HepG2 (cell line): Measurements from ENCODE around the gene LINC00237. TPM values are rescaled to one million over a fixed set of nuclear protein-coding genes. Genes with fewer than 3 reads are reported as not detected.

Experiments used
- ATAC-seq: fragments of 200-7000 bp; cut with Tn5 transposase; 3 replicates; pipeline ENCODE4 v1.9.1; 2020; ENCODE audit warnings: mild to moderate bottlenecking, moderate library complexity
- BruUV-seq: library from RNA; stranded (reverse); fragments of 400-500 nt; replicated peaks from 2 replicates; lab custom pipeline; 2021; lab: Mats Ljungman, UMichigan
- CTCF ChIA-PET: fragments of 300-600 bp; formaldehyde crosslinking; extraction: SDS; loops from one replicate; lab custom pipeline; 2021; ENCODE audit warnings: low total read pairs, inconsistent platforms, low intra/inter-chr PET ratio; lab: Yijun Ruan, JAX
- POLR2A ChIA-PET: fragments of 350-600 bp; sonication (Branson Sonifier 250); formaldehyde crosslinking; loops from one replicate; lab custom pipeline; 2020; ENCODE audit warnings: antibody characterized with exemption, inconsistent platforms; lab: Yijun Ruan, JAX
- DNase-seq: peaks from one replicate; pipeline ENCODE4 v3.0.0-alpha.2; 2015; ENCODE audit warnings: low spot score
- FAIRE-seq: peaks from 3 replicates; lab custom pipeline; 2011; peaks lifted over from hg19 to GRCh38; lab: Jason Lieb, UNC
- H2AFZ ChIP-seq: one replicate; pipeline ENCODE4 v1.6.1; 2011; ENCODE audit warnings: low read length, inconsistent platforms
- H3K27ac ChIP-seq: fragments of 300-600 bp; 3 replicates; pipeline ENCODE4 v1.8.0; 2011; ENCODE audit warnings: mixed run types, mild to moderate bottlenecking, mixed read lengths, low read length, inconsistent platforms; ENCODE audit not compliant: insufficient read depth; ENCODE audit errors: extremely low read length
- H3K27me3 ChIP-seq, 2 experiments: fragments of 200-600 bp in 1 of 2; 2 replicates in 1 of 2; 3 replicates in 1 of 2; pipeline versions ENCODE4 v1.6.0 to v1.8.0; 2011; ENCODE audit warnings: low read length in 2 of 2, mild to moderate bottlenecking in 2 of 2, moderate library complexity in 2 of 2, inconsistent platforms in 1 of 2; ENCODE audit not compliant: insufficient read depth in 2 of 2, control insufficient read depth in 1 of 2
- H3K36me3 ChIP-seq, 2 experiments: fragments of 200-600 bp in 1 of 2; replicated peaks in 1 of 2; 2 replicates in 1 of 2; 3 replicates in 1 of 2; pipeline versions ENCODE4 v1.5.1 to v1.8.0; 2011; ENCODE audit warnings: low read length in 2 of 2, inconsistent platforms in 1 of 2; ENCODE audit not compliant: insufficient read depth in 2 of 2, control insufficient read depth in 1 of 2
- H3K4me1 ChIP-seq: 2 replicates; pipeline ENCODE4 v1.5.1; 2012; ENCODE audit warnings: low read length, inconsistent platforms; ENCODE audit not compliant: insufficient read depth
- H3K4me2 ChIP-seq: 2 replicates; pipeline ENCODE4 v1.6.0; 2011; ENCODE audit warnings: low read depth, low read length, inconsistent platforms
- H3K4me3 ChIP-seq, 3 experiments: fragments of 200-600 bp in 1 of 3; sonication (generic), shearing (Covaris generic) in 1 of 3; replicated peaks in 1 of 3; 2 replicates each; pipeline ENCODE4 v1.5.1; 2011 to 2016; ENCODE audit warnings: low read length in 3 of 3, inconsistent platforms in 2 of 3, low read depth in 2 of 3, mild to moderate bottlenecking in 2 of 3, control low read depth in 1 of 3, mixed read lengths in 1 of 3; ENCODE audit not compliant: insufficient read depth in 1 of 3
- H3K79me2 ChIP-seq: one replicate; pipeline ENCODE4 v1.6.1; 2011; ENCODE audit warnings: low read length, inconsistent platforms; ENCODE audit not compliant: insufficient read depth
- H3K9ac ChIP-seq: 2 replicates; pipeline ENCODE4 v1.6.0; 2011; ENCODE audit warnings: mild to moderate bottlenecking, low read depth, low read length, inconsistent platforms; ENCODE audit not compliant: insufficient read depth
- H3K9me3 ChIP-seq: 2 replicates; pipeline ENCODE4 v1.5.1; 2012; ENCODE audit warnings: mild to moderate bottlenecking, low read length
- H4K20me1 ChIP-seq: 2 replicates; pipeline ENCODE4 v1.6.0; 2011; ENCODE audit warnings: inconsistent platforms, mild to moderate bottlenecking, low read length, moderate library complexity; ENCODE audit not compliant: insufficient read depth
- ATF7 ChIP-seq, 2 experiments: fragments of 450-650 bp in 1 of 2; sonication (generic) in 1 of 2; formaldehyde crosslinking in 1 of 2; IDR thresholded peaks; 2 replicates each; pipeline versions ENCODE4 v1.4.0 to v1.6.1; 2016 to 2020; ENCODE audit warnings: antibody characterized with exemption in 1 of 2, mild to moderate bottlenecking in 1 of 2, missing genetic modification reagents in 1 of 2
- NFAT5 ChIP-seq: sonication (generic); formaldehyde crosslinking; IDR thresholded peaks from 2 replicates; pipeline ENCODE4 v1.4.0; 2020; ENCODE audit warnings: missing genetic modification reagents
- NR1H2 ChIP-seq: sonication (generic); formaldehyde crosslinking; IDR thresholded peaks from 2 replicates; pipeline ENCODE4 v1.8.1; 2022; ENCODE audit warnings: low read depth, missing genetic modification reagents, borderline replicate concordance
- ZFP62 ChIP-seq: sonication (generic); formaldehyde crosslinking; IDR thresholded peaks from 2 replicates; pipeline ENCODE4 v1.4.0; 2020; ENCODE audit warnings: missing genetic modification reagents
- in situ Hi-C: cut with HindIII; loops from 2 replicates; pipeline ENCODE4 v1.10.0; 2017; ENCODE audit warnings: low pct_unique_long_range_greater_than_20kb; ENCODE audit not compliant: extremely low pct_ligation_motif_present
- intact Hi-C: fragments of 100-400 bp; cut with micrococcal nuclease; formaldehyde crosslinking; loops from one replicate; pipeline ENCODE4 v1.10.0; 2022; ENCODE audit not compliant: unreplicated experiment
- polyA plus RNA-seq, 8 experiments: library from polyadenylated mRNA; depleted of rRNA in 3 of 8; stranded (reverse) in 7 of 8; unstranded in 1 of 8; fragments of >200 nt; fragmentation: Illumina TruSeq in 4 of 8; extraction: Trizol in 4 of 8; gene quantifications; 2 replicates each; pipeline versions ENCODE4 v1.2.1 to v1.2.3, GENCODE V29; 2011 to 2016; ENCODE audit warnings: low read depth in 4 of 8, missing spikeins in 1 of 8, mixed read lengths in 1 of 8; ENCODE audit not compliant: insufficient read depth in 1 of 8
- total RNA-seq, 5 experiments: library from RNA; depleted of rRNA; stranded (reverse); fragments of >200 nt; fragmentation: Illumina TruSeq; extraction: Trizol; gene quantifications; 2 replicates each; pipeline ENCODE4 v1.2.3, GENCODE V29; 2016; ENCODE audit warnings: low read depth in 1 of 5

The LINC00237 gene
- total and polyA plus RNA-seq, 2 of the 13 experiments (the other 11 are each of a cell fraction or from before 2014, with no cell fraction given) = not detected

GRCh38 chr20:21064924-21065323 lies 41.2 kb downstream of the LINC00237 start:
- CTCF ChIA-PET = no interaction called here
- BruUV-seq = no TSS peak
- TF ChIP-seq ZFP62 (CRISPR knock-in tag) (no peak), NR1H2 (no peak), ATF7 (IDR thresholded peaks at IDR 0.05) (peak; percentile 92), ATF7 (CRISPR knock-in tag; IDR thresholded peaks at IDR 0.05) (no peak), NFAT5 (CRISPR knock-in tag) (no peak)
- TF ChIP-seq, all 625 proteins: peak for 1
- Histone ChIP-seq H3K36me3 (no peaks in the 10 kb centered on the region), H3K27me3 (no peaks in the 10 kb centered on the region), H4K20me1 (no peaks in the 10 kb centered on the region), H3K4me2 (no peak overlapping the region), H3K4me1 (peaks cover 7% of the 10 kb centered on the region), H2AFZ (no peak overlapping the region), H3K9me3 (no peaks in the 10 kb centered on the region), H3K9ac (no peak overlapping the region), H3K79me2 (no peaks in the 10 kb centered on the region), H3K27ac (no peak overlapping the region), H3K4me3 (no peak overlapping the region)
- DNase-seq = no peak
- intact Hi-C loops (no loop called here), in situ Hi-C loops (no loop called here)
- FAIRE-seq = peak; percentile 56
- ATAC-seq = no peak
- POLR2A ChIA-PET = no interaction called here
